ENCODE results near the gene PADI2.

PADI2 gene

DNA sequence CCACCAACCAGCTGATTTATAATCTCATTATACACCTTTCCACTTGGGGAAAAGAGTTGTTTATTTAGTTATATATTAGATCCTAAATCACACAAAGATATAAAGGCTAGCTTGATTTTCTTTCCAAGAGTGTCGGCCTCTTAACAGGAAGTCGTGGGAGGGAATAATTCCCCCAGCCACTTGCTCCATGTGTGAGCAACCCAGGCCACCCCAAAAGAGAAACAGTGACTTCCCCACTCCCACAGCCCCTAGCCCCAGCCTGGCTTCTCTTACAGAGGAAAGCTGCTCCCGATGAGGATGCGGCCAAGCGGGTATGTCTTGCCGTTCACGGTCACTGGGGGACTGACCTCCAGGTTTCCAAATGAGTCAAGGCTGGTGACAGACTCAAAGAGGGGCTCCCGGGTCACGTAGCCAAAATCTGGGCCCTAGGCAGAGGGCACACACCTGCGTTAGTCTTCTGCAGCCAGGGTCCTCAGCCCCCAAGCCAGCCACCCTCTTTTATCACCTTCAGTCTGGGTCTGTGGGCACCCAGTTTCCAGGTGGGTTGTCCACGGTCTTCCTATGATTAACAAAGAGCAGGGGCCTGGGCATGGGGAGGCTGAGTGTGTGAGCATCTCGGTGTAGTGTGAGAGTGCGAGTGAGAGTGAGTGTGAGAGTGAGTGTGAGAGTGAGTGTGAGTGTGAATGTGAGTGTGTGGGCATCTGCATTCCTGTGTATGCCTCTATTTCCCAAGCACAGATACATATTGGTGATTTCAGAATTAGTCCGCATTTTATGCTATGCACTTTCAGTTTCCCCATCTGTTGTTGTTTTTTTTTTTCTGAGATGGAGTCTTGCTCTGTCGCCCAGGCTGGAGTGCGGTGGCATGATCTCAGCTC lies 40.0 kb downstream of the PADI2 start:
- H3K27ac ChIP-seq, result no peak overlapping the region
- H3K36me3 ChIP-seq (ENCODE audit: insufficient read depth), result no peaks in the 10 kb centered on the region
- H3K4me3 ChIP-seq (IDR thresholded peaks at IDR 0.05; ENCODE audit: insufficient read depth, low read depth, low read length), result no peak overlapping the region
- H3K4me2 ChIP-seq, result no peak overlapping the region
- H3K79me2 ChIP-seq (ENCODE audit: insufficient read depth, low read depth), result no peaks in the 10 kb centered on the region
- H2AFZ ChIP-seq (ENCODE audit: low read depth), result no peak overlapping the region
- H4K20me1 ChIP-seq (ENCODE audit: insufficient read depth), result no peaks in the 10 kb centered on the region
- no peaks in the 10 kb centered on the region for H3K4me1 ChIP-seq (ENCODE audit: low read depth, poor library complexity, severe bottlenecking)
- H3K27me3 ChIP-seq (ENCODE audit: insufficient read depth, low read depth), result peaks cover 32% of the 10 kb centered on the region; the same call in 1 of the 2 replicates
- TF ChIP-seq, protein P1, sequence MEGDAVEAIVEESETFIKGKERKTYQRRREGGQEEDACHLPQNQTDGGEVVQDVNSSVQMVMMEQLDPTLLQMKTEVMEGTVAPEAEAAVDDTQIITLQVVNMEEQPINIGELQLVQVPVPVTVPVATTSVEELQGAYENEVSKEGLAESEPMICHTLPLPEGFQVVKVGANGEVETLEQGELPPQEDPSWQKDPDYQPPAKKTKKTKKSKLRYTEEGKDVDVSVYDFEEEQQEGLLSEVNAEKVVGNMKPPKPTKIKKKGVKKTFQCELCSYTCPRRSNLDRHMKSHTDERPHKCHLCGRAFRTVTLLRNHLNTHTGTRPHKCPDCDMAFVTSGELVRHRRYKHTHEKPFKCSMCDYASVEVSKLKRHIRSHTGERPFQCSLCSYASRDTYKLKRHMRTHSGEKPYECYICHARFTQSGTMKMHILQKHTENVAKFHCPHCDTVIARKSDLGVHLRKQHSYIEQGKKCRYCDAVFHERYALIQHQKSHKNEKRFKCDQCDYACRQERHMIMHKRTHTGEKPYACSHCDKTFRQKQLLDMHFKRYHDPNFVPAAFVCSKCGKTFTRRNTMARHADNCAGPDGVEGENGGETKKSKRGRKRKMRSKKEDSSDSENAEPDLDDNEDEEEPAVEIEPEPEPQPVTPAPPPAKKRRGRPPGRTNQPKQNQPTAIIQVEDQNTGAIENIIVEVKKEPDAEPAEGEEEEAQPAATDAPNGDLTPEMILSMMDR (conservative IDR thresholded peaks at IDR 0.05; ENCODE audit: low read depth, low read length), result no peak
- no peak overlapping the region for H3K9ac ChIP-seq

DNA sequence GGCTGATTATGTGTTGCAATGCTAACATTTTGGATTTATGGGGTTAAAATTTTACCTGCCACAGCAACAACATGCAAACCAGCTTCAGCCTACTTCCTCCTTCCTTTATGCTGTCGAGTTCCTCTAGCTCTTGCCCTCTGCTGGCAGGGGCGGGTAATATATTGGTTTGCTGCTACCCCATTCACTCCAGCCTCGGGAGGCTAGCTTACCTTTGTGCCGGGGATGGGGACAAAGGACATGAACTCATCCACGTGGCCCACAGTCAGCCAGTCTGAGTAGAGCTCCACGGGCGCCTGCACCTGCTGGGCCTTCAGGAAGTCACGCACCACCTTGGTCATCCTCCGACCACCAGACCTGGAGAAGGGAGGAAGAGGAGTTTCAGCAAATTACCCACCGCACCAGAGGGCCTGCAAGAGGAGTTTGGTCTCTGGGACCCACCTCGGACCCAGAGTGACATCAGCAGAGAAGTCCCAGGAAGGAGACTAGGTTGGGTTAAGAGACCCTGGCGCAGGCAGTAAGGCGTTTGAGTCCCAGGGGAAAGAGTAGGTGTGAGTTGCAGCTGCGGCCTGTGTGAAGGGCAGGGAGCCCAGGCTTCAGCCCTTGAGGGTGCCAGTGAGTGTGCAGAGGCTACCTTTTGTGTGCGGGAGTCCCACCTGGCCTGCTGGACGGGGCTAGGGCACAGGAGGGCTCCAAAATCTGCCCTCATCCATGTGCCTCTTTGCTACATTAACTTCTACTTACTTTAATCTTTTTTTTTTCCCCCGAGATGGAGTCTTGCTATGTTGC lies 43.6 kb downstream of the PADI2 start:
- H2AFZ ChIP-seq (ENCODE audit: low read depth), result peak overlapping the region; percentile 25; the same call in 1 of the 2 replicates
- H3K4me2 ChIP-seq, result no peak overlapping the region
- H3K9ac ChIP-seq, result no peak overlapping the region
- no peak overlapping the region for H3K27ac ChIP-seq
- no peaks in the 10 kb centered on the region for H3K4me1 ChIP-seq (ENCODE audit: low read depth, poor library complexity, severe bottlenecking)
- H4K20me1 ChIP-seq (ENCODE audit: insufficient read depth), result no peaks in the 10 kb centered on the region
- TF ChIP-seq, protein P1 (conservative IDR thresholded peaks at IDR 0.05; ENCODE audit: low read depth, low read length), result peak; percentile 62
- no peak overlapping the region for H3K4me3 ChIP-seq (IDR thresholded peaks at IDR 0.05; ENCODE audit: insufficient read depth, low read depth, low read length)
- no peaks in the 10 kb centered on the region for H3K36me3 ChIP-seq (ENCODE audit: insufficient read depth)
- H3K79me2 ChIP-seq (ENCODE audit: insufficient read depth, low read depth), result no peaks in the 10 kb centered on the region
- H3K27me3 ChIP-seq (ENCODE audit: insufficient read depth, low read depth), result peaks cover 29% of the 10 kb centered on the region; the same call in 1 of the 2 replicates

DNA sequence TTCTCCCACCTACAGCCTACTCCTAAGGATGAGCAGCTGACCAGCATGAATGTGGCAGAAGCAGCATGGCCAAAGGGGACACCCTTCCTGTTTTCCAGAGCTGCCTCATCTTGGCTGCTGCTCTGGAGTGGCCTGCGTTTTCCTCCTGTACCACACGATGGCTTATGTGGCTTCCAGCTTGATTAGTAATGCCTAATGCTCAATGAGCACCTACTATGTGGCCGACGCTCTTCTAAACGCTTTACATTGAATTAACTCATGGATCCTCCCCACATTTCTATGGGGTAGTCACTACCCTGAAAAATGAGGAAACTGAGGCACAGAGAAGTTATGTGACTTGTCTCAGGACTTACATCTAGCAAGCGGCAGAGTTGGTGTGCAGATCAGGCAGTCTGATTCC lies 47.5 kb downstream of the PADI2 start:
- no peaks in the 10 kb centered on the region for H3K79me2 ChIP-seq (ENCODE audit: insufficient read depth, low read depth)
- H4K20me1 ChIP-seq (ENCODE audit: insufficient read depth), result no peaks in the 10 kb centered on the region
- no peak overlapping the region for H3K27ac ChIP-seq
- H3K4me1 ChIP-seq (ENCODE audit: low read depth, poor library complexity, severe bottlenecking), result no peaks in the 10 kb centered on the region
- no peaks in the 10 kb centered on the region for H3K36me3 ChIP-seq (ENCODE audit: insufficient read depth)
- no peak overlapping the region for H3K4me3 ChIP-seq (IDR thresholded peaks at IDR 0.05; ENCODE audit: insufficient read depth, low read depth, low read length)
- no peak overlapping the region for H3K4me2 ChIP-seq
- no peak overlapping the region for H3K9ac ChIP-seq
- no peak overlapping the region for H2AFZ ChIP-seq (ENCODE audit: low read depth)
- TF ChIP-seq, protein P1 (conservative IDR thresholded peaks at IDR 0.05; ENCODE audit: low read depth, low read length), result no peak
- H3K27me3 ChIP-seq (ENCODE audit: insufficient read depth, low read depth), result peaks cover 38% of the 10 kb centered on the region; the same call in 1 of the 2 replicates

DNA sequence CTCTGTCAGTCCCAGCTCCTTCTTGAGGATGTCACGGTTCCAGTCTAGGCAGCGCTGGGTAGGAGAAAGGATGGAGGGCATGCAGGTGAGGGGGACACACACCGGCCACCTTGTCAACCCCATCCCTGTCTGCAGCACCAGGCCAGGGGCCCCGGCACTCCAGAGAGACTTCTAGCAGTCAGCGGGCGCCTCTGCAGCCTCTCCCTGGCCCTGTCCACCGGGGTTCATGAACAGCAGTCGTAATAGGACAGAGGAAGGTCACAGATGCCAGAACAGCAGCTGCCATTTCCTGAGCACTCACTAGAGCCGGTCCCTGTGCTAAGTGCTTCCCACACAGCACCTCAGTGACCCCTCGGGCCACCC lies 49.1 kb downstream of the PADI2 start:
- H3K27ac ChIP-seq, result no peak overlapping the region
- H3K9ac ChIP-seq, result no peak overlapping the region
- H3K27me3 ChIP-seq (ENCODE audit: insufficient read depth, low read depth), result peaks cover 48% of the 10 kb centered on the region; the same call in 1 of the 2 replicates
- H3K4me1 ChIP-seq (ENCODE audit: low read depth, poor library complexity, severe bottlenecking), result no peaks in the 10 kb centered on the region
- no peak overlapping the region for H2AFZ ChIP-seq (ENCODE audit: low read depth)
- no peaks in the 10 kb centered on the region for H3K79me2 ChIP-seq (ENCODE audit: insufficient read depth, low read depth)
- H3K4me3 ChIP-seq (IDR thresholded peaks at IDR 0.05; ENCODE audit: insufficient read depth, low read depth, low read length), result no peak overlapping the region
- H4K20me1 ChIP-seq (ENCODE audit: insufficient read depth), result no peaks in the 10 kb centered on the region
- no peak overlapping the region for H3K4me2 ChIP-seq
- H3K36me3 ChIP-seq (ENCODE audit: insufficient read depth), result no peaks in the 10 kb centered on the region
- TF ChIP-seq, protein P1 (conservative IDR thresholded peaks at IDR 0.05; ENCODE audit: low read depth, low read length), result no peak

All from KMS-11 (cell line).